ENCODE results near the gene MYO5B. TPM values are rescaled to one million over a fixed set of nuclear protein-coding genes. Genes with fewer than 3 reads are reported as not detected.
"Not testable (repeated sequence)": the region's sequence is repeated elsewhere in the genome, so short reads cannot be mapped to it uniquely, and the experiment has no call there.

Gene MYO5B
- total RNA-seq, 4 donors from 2014 or later: 32.0 to 63.3 (median 46.8) TPM

GRCh38 chr18:49841236-49842217 is 353.4 kb downstream of the MYO5B start:
- 74 to 84% methylated on average over 7 to 12 of the region's 12 CpGs for WGBS, 2 donors

GRCh38 chr18:49839012-49839411 is 355.9 kb downstream of the MYO5B start:
- WGBS, 2 donors: 63 to 86% methylated on average over 6 to 8 of the region's 8 CpGs
- TF ChIP-seq, protein P1, sequence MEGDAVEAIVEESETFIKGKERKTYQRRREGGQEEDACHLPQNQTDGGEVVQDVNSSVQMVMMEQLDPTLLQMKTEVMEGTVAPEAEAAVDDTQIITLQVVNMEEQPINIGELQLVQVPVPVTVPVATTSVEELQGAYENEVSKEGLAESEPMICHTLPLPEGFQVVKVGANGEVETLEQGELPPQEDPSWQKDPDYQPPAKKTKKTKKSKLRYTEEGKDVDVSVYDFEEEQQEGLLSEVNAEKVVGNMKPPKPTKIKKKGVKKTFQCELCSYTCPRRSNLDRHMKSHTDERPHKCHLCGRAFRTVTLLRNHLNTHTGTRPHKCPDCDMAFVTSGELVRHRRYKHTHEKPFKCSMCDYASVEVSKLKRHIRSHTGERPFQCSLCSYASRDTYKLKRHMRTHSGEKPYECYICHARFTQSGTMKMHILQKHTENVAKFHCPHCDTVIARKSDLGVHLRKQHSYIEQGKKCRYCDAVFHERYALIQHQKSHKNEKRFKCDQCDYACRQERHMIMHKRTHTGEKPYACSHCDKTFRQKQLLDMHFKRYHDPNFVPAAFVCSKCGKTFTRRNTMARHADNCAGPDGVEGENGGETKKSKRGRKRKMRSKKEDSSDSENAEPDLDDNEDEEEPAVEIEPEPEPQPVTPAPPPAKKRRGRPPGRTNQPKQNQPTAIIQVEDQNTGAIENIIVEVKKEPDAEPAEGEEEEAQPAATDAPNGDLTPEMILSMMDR (IDR thresholded peaks at IDR 0.05): no peak
- no peak for TF ChIP-seq POLR2A (IDR thresholded peaks at IDR 0.05)
- no peak for DNase-seq
- peaks cover 0 to 39% (median 0%) of the 10 kb centered on the region in 3 donors for H3K36me3 ChIP-seq
- no peak overlapping the region for H3K27ac ChIP-seq
- H3K9me3 ChIP-seq: no peaks in the 10 kb centered on the region
- intact Hi-C loops (cut with DNase I): no loop called here
- no peak overlapping the region for H3K4me3 ChIP-seq
- H3K27me3 ChIP-seq: no peaks in the 10 kb centered on the region
- H3K4me1 ChIP-seq: no peaks in the 10 kb centered on the region

More at GRCh38 chr18:49841236-49842217, 353.4 kb downstream of the MYO5B start:
- Histone ChIP-seq H3K9me3 (no peaks in the 10 kb centered on the region), H3K27ac (no peak overlapping the region), H3K4me1 (no peaks in the 10 kb centered on the region), H3K4me3 (no peak overlapping the region), H3K36me3 (peaks cover 0 to 44% (median 0%) of the 10 kb centered on the region in 3 donors), H3K27me3 (no peaks in the 10 kb centered on the region)
- intact Hi-C loops (cut with DNase I): no loop called here
- no peak for TF ChIP-seq POLR2A (IDR thresholded peaks at IDR 0.05)
- TF ChIP-seq, protein P1 (IDR thresholded peaks at IDR 0.05): no peak
- no peak for DNase-seq

DNA sequence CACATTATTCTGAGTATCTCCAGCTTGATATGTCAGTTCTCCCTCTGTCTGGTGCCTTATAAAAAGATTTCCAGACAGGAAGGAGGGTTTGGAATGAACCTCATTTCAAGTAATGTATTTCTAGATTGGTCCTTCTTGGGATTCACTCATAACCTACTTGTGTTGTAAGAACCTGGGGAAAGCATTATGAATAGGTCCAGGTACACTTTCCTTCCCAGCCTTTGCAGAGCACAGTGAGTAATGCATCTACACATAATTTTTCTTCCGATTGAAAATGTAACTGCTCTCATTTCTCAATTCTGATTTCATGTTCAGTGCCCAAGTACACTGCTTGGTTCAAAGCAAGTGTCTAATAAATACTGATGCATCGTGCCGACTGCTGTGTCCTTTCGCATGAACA is 356.6 kb downstream of the MYO5B start:
- no peaks in the 10 kb centered on the region for H3K9me3 ChIP-seq
- H3K36me3 ChIP-seq: peaks cover 0 to 39% (median 0%) of the 10 kb centered on the region in 3 donors
- intact Hi-C loops (cut with DNase I): no loop called here

GRCh38 chr18:49837889-49838288 is 357.1 kb downstream of the MYO5B start:
- intact Hi-C loops (cut with DNase I): no loop called here
- WGBS, 2 donors: 64 to 68% methylated on average over 5 of the region's 5 CpGs
- Histone ChIP-seq H3K4me1 (no peaks in the 10 kb centered on the region), H3K4me3 (no peak overlapping the region), H3K9me3 (no peaks in the 10 kb centered on the region), H3K36me3 (peaks cover 0 to 36% (median 0%) of the 10 kb centered on the region in 3 donors), H3K27ac (no peak overlapping the region), H3K27me3 (no peaks in the 10 kb centered on the region)
- TF ChIP-seq, protein P1 (IDR thresholded peaks at IDR 0.05): no peak
- no peak for TF ChIP-seq POLR2A (IDR thresholded peaks at IDR 0.05)
- DNase-seq: no peak

More for the DNA sequence above, 356.6 kb downstream of the MYO5B start:
- WGBS, 2 donors: 90 to 92% methylated on average over 4 of the region's 4 CpGs
- DNase-seq: no peak
- no peaks in the 10 kb centered on the region for H3K4me1 ChIP-seq
- no peaks in the 10 kb centered on the region for H3K27me3 ChIP-seq
- H3K27ac ChIP-seq: no peak overlapping the region
- H3K4me3 ChIP-seq: no peak overlapping the region
- TF ChIP-seq, protein P1 (IDR thresholded peaks at IDR 0.05): no peak
- no peak for TF ChIP-seq POLR2A (IDR thresholded peaks at IDR 0.05)

- H3K36me3 ChIP-seq: peaks cover 0 to 31% (median 0%) of the 10 kb centered on the region in 3 donors
- H3K27ac ChIP-seq; H3K4me3 ChIP-seq; H3K9me3 ChIP-seq; H3K4me1 ChIP-seq; intact Hi-C loops (cut with DNase I); H3K27me3 ChIP-seq; DNase-seq: not testable (repeated sequence)
- WGBS, 2 donors: 93 to 97% methylated on average over 5 to 9 of the region's 9 CpGs
Measured at GRCh38 chr18:49837316-49837835, 357.6 kb downstream of the MYO5B start.

All from esophagus squamous epithelium (tissue), 5 donors.